Stimulated activated CD8-positive, alpha-beta memory T cell treated with anti-CD3 and anti-CD28 coated beads, Interleukin-2, amount 100 ng/mL, for 1 hour (primary cell): ENCODE results near the gene DLG3.
"Not testable (repeated sequence)": the region's sequence is repeated elsewhere in the genome, so short reads cannot be mapped to it uniquely, and the experiment has no call there.

Source experiments
- DNase-seq, 2 donors: peaks; one replicate each; pipeline ENCODE4 v3.0.0-alpha.2; 2020; ENCODE audit warnings: low read depth in 2 of 2

DLG3 gene

GRCh38 chrX:70515692-70516091 is 71.1 kb downstream of the DLG3 start:
- not testable (repeated sequence) for DNase-seq

GRCh38 chrX:70525733-70526132 is 81.1 kb downstream of the DLG3 start:
- no peak for DNase-seq

DNA sequence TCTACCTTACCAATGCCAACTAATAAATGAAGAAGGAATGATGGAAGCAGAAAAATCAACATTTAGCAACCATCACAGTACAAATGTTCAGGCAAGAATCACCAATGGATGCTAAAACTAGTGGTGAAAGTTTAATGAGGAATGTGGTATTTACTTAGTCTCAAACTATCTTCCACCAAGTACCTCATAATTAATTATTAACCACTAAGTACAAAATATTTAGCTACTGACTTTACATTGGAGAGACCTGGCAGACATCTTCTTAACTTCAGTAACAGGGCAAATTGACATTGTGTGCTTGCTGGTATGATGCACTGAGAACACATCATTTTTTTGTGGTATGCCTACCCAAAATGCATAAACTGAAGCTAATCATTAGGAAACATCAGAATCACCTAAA is 82.4 kb downstream of the DLG3 start:
- no peak for DNase-seq

- no peak for DNase-seq
Observed at GRCh38 chrX:70527610-70528345, 83.1 kb downstream of the DLG3 start.

- no peak for DNase-seq
Observed at GRCh38 chrX:70535198-70535597, 90.6 kb downstream of the DLG3 start.

GRCh38 chrX:70549429-70549828 is 104.8 kb downstream of the DLG3 start:
- no peak for DNase-seq

- no peak for DNase-seq
Observed at GRCh38 chrX:70552130-70552704, 107.6 kb downstream of the DLG3 start.

- no peak for DNase-seq
Observed at GRCh38 chrX:70553516-70553915, 108.9 kb downstream of the DLG3 start.

GRCh38 chrX:70554081-70554480 is 109.4 kb downstream of the DLG3 start:
- no peak for DNase-seq

- DNase-seq = no peak
Observed at GRCh38 chrX:70554523-70554922, 109.9 kb downstream of the DLG3 start.

DNA sequence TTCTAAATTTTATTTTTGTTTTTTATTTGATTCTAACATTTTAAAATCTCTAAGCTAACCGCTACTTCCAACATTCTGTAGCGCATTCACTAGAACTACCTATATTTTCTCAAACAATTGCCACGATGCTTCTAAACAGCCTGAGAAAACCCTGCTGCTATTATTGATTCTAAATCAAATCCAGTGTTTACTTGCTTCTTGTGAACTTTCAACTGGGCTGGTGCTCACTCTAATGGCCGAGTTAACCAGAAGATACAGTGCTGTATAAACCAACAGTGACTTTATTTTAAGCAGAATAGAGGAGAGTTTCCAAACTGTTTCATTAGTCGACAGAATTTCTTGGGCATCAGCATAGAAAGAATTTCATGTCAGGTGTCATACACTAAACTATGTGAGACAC is 110.3 kb downstream of the DLG3 start:
- no peak for DNase-seq
